MM.1S (cell line): ENCODE measurements around the gene UNKL.

Experiments
- CTCF ChIP-seq: fragments of 300-600 bp; sonication (generic); IDR thresholded peaks from 2 replicates; pipeline ENCODE4 v1.5.1; 2016; ENCODE audit warnings: antibody characterized with exemption, low read length, mixed read lengths
- EZH2phosphoT487 ChIP-seq: fragments of 300-600 bp; sonication (generic); IDR thresholded peaks from 2 replicates; pipeline ENCODE4 v1.6.1; 2018; ENCODE audit warnings: antibody characterized with exemption, low read length

GRCh38 chr16:1375298-1375640 is 39.2 kb downstream of the UNKL start:
- TF ChIP-seq CTCF (no peak), EZH2phosphoT487 (no peak)
